CD8-positive, alpha-beta memory T cell (primary cell): ENCODE measurements around the gene ITGA4. TPM values are rescaled to one million over a fixed set of nuclear protein-coding genes. Genes with fewer than 3 reads are reported as not detected.

Experiments
- CTCF ChIA-PET: fragments of 350-600 bp; sonication (Branson Sonifier 250); formaldehyde crosslinking; loops from one replicate; lab custom pipeline; 2021; ENCODE audit warnings: antibody characterized with exemption; lab: Charles Lee
- POLR2A ChIA-PET: fragments of 350-600 bp; sonication (Branson Sonifier 250); formaldehyde crosslinking; loops from one replicate; lab custom pipeline; 2021; ENCODE audit warnings: antibody characterized with exemption; lab: Charles Lee
- DNase-seq, 5 donors: peaks; one replicate each; pipeline versions ENCODE4 v3.0.0 to v3.0.0-alpha.2; 2020 to 2022; ENCODE audit warnings: mixed read lengths in 1 of 5
- H3K27ac ChIP-seq: one replicate; pipeline ENCODE4 v1.7.0; 2013; ENCODE audit warnings: low read depth, mild to moderate bottlenecking, low read length, moderate library complexity
- H3K27me3 ChIP-seq: 2 replicates; pipeline ENCODE4 v1.7.0; 2013; ENCODE audit warnings: low read length, mild to moderate bottlenecking; ENCODE audit not compliant: insufficient read depth, poor library complexity, severe bottlenecking
- H3K36me3 ChIP-seq: 2 replicates; pipeline ENCODE4 v1.7.0; 2013; ENCODE audit warnings: mild to moderate bottlenecking, low read length, moderate library complexity; ENCODE audit not compliant: insufficient read depth
- H3K4me1 ChIP-seq: 2 replicates; pipeline ENCODE4 v1.7.0; 2013; ENCODE audit warnings: mild to moderate bottlenecking, low read length, moderate library complexity; ENCODE audit not compliant: insufficient read depth
- H3K4me3 ChIP-seq: 2 replicates; pipeline ENCODE4 v1.7.0; 2013; ENCODE audit warnings: mild to moderate bottlenecking, low read length
- H3K9me3 ChIP-seq: 2 replicates; pipeline ENCODE4 v1.7.0; 2013; ENCODE audit warnings: mild to moderate bottlenecking, low read length
- H3K27ac Mint-ChIP-seq, 8 donors: one replicate each; pipeline ENCODE4 v1.8.0; 2020 to 2021; ENCODE audit warnings: mixed read lengths in 8 of 8, mild to moderate bottlenecking in 6 of 8, inconsistent platforms in 3 of 8, moderate library complexity in 3 of 8
- H3K27me3 Mint-ChIP-seq, 2 donors: one replicate each; pipeline ENCODE4 v1.8.0; 2020 to 2021; ENCODE audit warnings: mixed read lengths in 2 of 2, mild to moderate bottlenecking in 1 of 2, moderate library complexity in 1 of 2
- H3K36me3 Mint-ChIP-seq, 3 donors: one replicate each; pipeline ENCODE4 v1.8.0; 2020 to 2021; ENCODE audit warnings: mixed read lengths in 3 of 3, inconsistent platforms in 1 of 3, mild to moderate bottlenecking in 1 of 3
- H3K4me1 Mint-ChIP-seq, 3 donors: one replicate each; pipeline ENCODE4 v1.8.0; 2020 to 2021; ENCODE audit warnings: mixed read lengths in 3 of 3, inconsistent platforms in 1 of 3, mild to moderate bottlenecking in 1 of 3
- H3K4me3 Mint-ChIP-seq, 7 donors: one replicate each; pipeline ENCODE4 v1.8.0; 2020 to 2021; ENCODE audit warnings: mixed read lengths in 7 of 7, mild to moderate bottlenecking in 6 of 7, moderate library complexity in 4 of 7, inconsistent platforms in 2 of 7
- H3K9me3 Mint-ChIP-seq, 5 donors: one replicate each; pipeline ENCODE4 v1.8.0; 2020 to 2022; ENCODE audit warnings: mixed read lengths in 5 of 5, mild to moderate bottlenecking in 3 of 5, moderate library complexity in 2 of 5, inconsistent platforms in 1 of 5
- polyA plus RNA-seq: library from polyadenylated mRNA; unstranded; fragments of 300-500 nt; fragmentation: Illumina TruSeq; gene quantifications from one replicate; pipeline ENCODE4 v1.2.3, GENCODE V29; 2021
- total RNA-seq, 2 experiments: library from RNA; stranded (reverse); gene quantifications; one replicate each; pipeline ENCODE4 v1.2.3, GENCODE V29; 2021

ITGA4 gene
- total and polyA plus RNA-seq, 3 experiments from 2014 or later: 142 to 212 (median 142) TPM

- Mint-ChIP-seq H3K9me3 (peaks cover 0 to 3% (median 0%) of the 10 kb centered on the region in 5 donors), H3K27ac (peak overlapping the region in 7 of 8 donors; percentile 13 to 86 (median 50)), H3K4me3 (peak overlapping the region in 4 of 7 donors; percentile 23 to 66 (median 46)), H3K27me3 (no peaks in the 10 kb centered on the region), H3K36me3 (peaks cover 36 to 87% (median 42%) of the 10 kb centered on the region in 3 donors), H3K4me1 (peaks cover 72 to 94% (median 83%) of the 10 kb centered on the region in 3 donors)
- POLR2A ChIA-PET: interaction anchor here (1.4 kb wide), 1 partner anchor 17 kb away, joined by 5 read pairs; the partner anchor contains the start of gene ITGA4
- DNase-seq: no peak
- Histone ChIP-seq H3K36me3 (peaks cover 27% of the 10 kb centered on the region), H3K27me3 (no peaks in the 10 kb centered on the region), H3K9me3 (no peaks in the 10 kb centered on the region), H3K4me1 (peaks cover 47% of the 10 kb centered on the region), H3K4me3 (no peak overlapping the region), H3K27ac (no peak overlapping the region)
- CTCF ChIA-PET: interaction anchor here (1.9 to 5.6 kb wide), 2 partner anchors 8 to 17 kb away, joined by 5 to 22 read pairs; partner anchors contain the start of gene ITGA4
These were observed 17.2 kb downstream of the ITGA4 start for GRCh38 chr2:181474222-181474881.

- no peaks in the 10 kb centered on the region for H3K9me3 Mint-ChIP-seq
- POLR2A ChIA-PET: no interaction called here
These were observed 26.0 kb downstream of the ITGA4 start for GRCh38 chr2:181483211-181483610.

GRCh38 chr2:181483876-181484275, 26.7 kb downstream of the ITGA4 start:
- POLR2A ChIA-PET: no interaction called here
- peaks cover 40 to 68% (median 41%) of the 10 kb centered on the region in 3 donors for H3K4me1 Mint-ChIP-seq
- no peak for DNase-seq
- H3K27me3 Mint-ChIP-seq: no peaks in the 10 kb centered on the region
- H3K36me3 ChIP-seq: peaks cover 54% of the 10 kb centered on the region
- H3K4me1 ChIP-seq: no peaks in the 10 kb centered on the region
- CTCF ChIA-PET: no interaction called here
- H3K4me3 Mint-ChIP-seq: no peak overlapping the region
- H3K27ac ChIP-seq: no peak overlapping the region
- H3K36me3 Mint-ChIP-seq: peaks cover 13 to 91% (median 44%) of the 10 kb centered on the region in 3 donors
- no peak overlapping the region for H3K4me3 ChIP-seq
- H3K9me3 ChIP-seq: no peaks in the 10 kb centered on the region
- H3K27me3 ChIP-seq: no peaks in the 10 kb centered on the region
- no peaks in the 10 kb centered on the region for H3K9me3 Mint-ChIP-seq
- H3K27ac Mint-ChIP-seq: peak overlapping the region in 7 of 8 donors; percentile 2 to 75 (median 15)

More at GRCh38 chr2:181483211-181483610, 26.0 kb downstream of the ITGA4 start:
- no peaks in the 10 kb centered on the region for H3K27me3 Mint-ChIP-seq
- Histone ChIP-seq H3K4me1 (no peaks in the 10 kb centered on the region), H3K4me3 (no peak overlapping the region), H3K9me3 (no peaks in the 10 kb centered on the region), H3K27me3 (no peaks in the 10 kb centered on the region), H3K36me3 (peaks cover 54% of the 10 kb centered on the region), H3K27ac (no peak overlapping the region)
- no peak for DNase-seq
- peak overlapping the region in 1 of 8 donors; percentile 23 for H3K27ac Mint-ChIP-seq
- H3K36me3 Mint-ChIP-seq: peaks cover 13 to 88% (median 43%) of the 10 kb centered on the region in 3 donors
- CTCF ChIA-PET: no interaction called here
- H3K4me3 Mint-ChIP-seq: no peak overlapping the region
- H3K4me1 Mint-ChIP-seq: peaks cover 38 to 69% (median 43%) of the 10 kb centered on the region in 3 donors

GRCh38 chr2:181484851-181485637, 27.9 kb downstream of the ITGA4 start:
- Histone ChIP-seq H3K36me3 (peaks cover 51% of the 10 kb centered on the region), H3K27me3 (no peaks in the 10 kb centered on the region), H3K9me3 (no peaks in the 10 kb centered on the region), H3K4me1 (no peaks in the 10 kb centered on the region), H3K4me3 (no peak overlapping the region), H3K27ac (no peak overlapping the region)
- peaks cover 13 to 92% (median 41%) of the 10 kb centered on the region in 3 donors for H3K36me3 Mint-ChIP-seq
- H3K27me3 Mint-ChIP-seq: no peaks in the 10 kb centered on the region
- peak overlapping the region in 5 of 8 donors; percentile 15 to 81 (median 38) for H3K27ac Mint-ChIP-seq
- peaks cover 43 to 73% (median 47%) of the 10 kb centered on the region in 3 donors for H3K4me1 Mint-ChIP-seq
- POLR2A ChIA-PET: no interaction called here
- no peak for DNase-seq
- no peaks in the 10 kb centered on the region for H3K9me3 Mint-ChIP-seq
- CTCF ChIA-PET: interaction anchor here (1.5 to 1.6 kb wide), 2 partner anchors 8 to 9 kb away, joined by 4 to 6 read pairs; no protein-coding TSS in a partner anchor
- no peak overlapping the region for H3K4me3 Mint-ChIP-seq

- Mint-ChIP-seq H3K4me1 (peaks cover 47 to 77% (median 53%) of the 10 kb centered on the region in 3 donors), H3K4me3 (no peak overlapping the region), H3K36me3 (peaks cover 13 to 92% (median 41%) of the 10 kb centered on the region in 3 donors), H3K9me3 (no peaks in the 10 kb centered on the region), H3K27ac (peak overlapping the region in 4 of 8 donors; percentile 15 to 43 (median 24)), H3K27me3 (no peaks in the 10 kb centered on the region)
- no peak for DNase-seq
- Histone ChIP-seq H3K4me3 (no peak overlapping the region), H3K4me1 (no peaks in the 10 kb centered on the region), H3K9me3 (no peaks in the 10 kb centered on the region), H3K27ac (no peak overlapping the region), H3K36me3 (peaks cover 51% of the 10 kb centered on the region), H3K27me3 (no peaks in the 10 kb centered on the region)
- CTCF ChIA-PET: interaction anchor here (1.5 to 1.6 kb wide), 2 partner anchors 9 kb away, joined by 4 to 6 read pairs; no protein-coding TSS in a partner anchor
- POLR2A ChIA-PET: no interaction called here
These were observed 28.4 kb downstream of the ITGA4 start for GRCh38 chr2:181485638-181485946.

GRCh38 chr2:181499231-181499630, 42.0 kb downstream of the ITGA4 start:
- peaks cover 12 to 42% (median 22%) of the 10 kb centered on the region in 3 donors for H3K36me3 Mint-ChIP-seq
- ChIA-PET POLR2A (interaction anchor here (0.6 kb wide), 1 partner anchor 40 kb away, joined by 3 read pairs; no protein-coding TSS in a partner anchor), CTCF (no interaction called here)
- no peak for DNase-seq
- H3K4me1 Mint-ChIP-seq: peaks cover 18 to 26% (median 26%) of the 10 kb centered on the region in 3 donors
- H3K27ac Mint-ChIP-seq: peak overlapping the region in 2 of 8 donors; percentile 22 to 25
- no peak overlapping the region for H3K4me3 ChIP-seq
- H3K27me3 Mint-ChIP-seq: no peaks in the 10 kb centered on the region
- H3K4me1 ChIP-seq: no peaks in the 10 kb centered on the region
- no peak overlapping the region for H3K27ac ChIP-seq
- H3K9me3 Mint-ChIP-seq: no peaks in the 10 kb centered on the region
- peaks cover 53% of the 10 kb centered on the region for H3K36me3 ChIP-seq
- H3K9me3 ChIP-seq: no peaks in the 10 kb centered on the region
- H3K27me3 ChIP-seq: no peaks in the 10 kb centered on the region
- no peak overlapping the region for H3K4me3 Mint-ChIP-seq

GRCh38 chr2:181500201-181500600, 43.0 kb downstream of the ITGA4 start:
- H3K27ac ChIP-seq: no peak overlapping the region
- Mint-ChIP-seq H3K36me3 (peaks cover 12 to 44% (median 24%) of the 10 kb centered on the region in 3 donors), H3K4me1 (peaks cover 24 to 35% (median 34%) of the 10 kb centered on the region in 3 donors), H3K27ac (peak overlapping the region in 2 of 8 donors; percentile 21 to 23), H3K4me3 (no peak overlapping the region), H3K9me3 (no peaks in the 10 kb centered on the region), H3K27me3 (no peaks in the 10 kb centered on the region)
- no peak overlapping the region for H3K4me3 ChIP-seq
- no peaks in the 10 kb centered on the region for H3K27me3 ChIP-seq
- POLR2A ChIA-PET: no interaction called here
- H3K9me3 ChIP-seq: no peaks in the 10 kb centered on the region
- CTCF ChIA-PET: no interaction called here
- H3K36me3 ChIP-seq: peaks cover 57% of the 10 kb centered on the region
- DNase-seq: no peak
- H3K4me1 ChIP-seq: no peaks in the 10 kb centered on the region
